ENCODE results near the gene SPSB4. TPM values are rescaled to one million over a fixed set of nuclear protein-coding genes. Genes with fewer than 3 reads are reported as not detected.
"Not testable (repeated sequence)": the region's sequence is repeated elsewhere in the genome, so short reads cannot be mapped to it uniquely, and the experiment has no call there.

SPSB4 gene
- 45.1 and 52.1 TPM in 2 replicates for polyA plus RNA-seq (2014; cell fraction: cytosol; rRNA removed)
- polyA plus RNA-seq (2014; cell fraction: nucleus; rRNA removed): 26.7 and 31.5 TPM in 2 replicates

- peak; percentile 91 for DNase-seq (ENCODE audit: low spot score)
Measured at GRCh38 chr3:141050576-141051442, at the start of gene SPSB4. TSS of gene SPSB4 (plus strand) at chr3:141051347. CDS start at chr3:141066105, 14,758 bp downstream.

DNA sequence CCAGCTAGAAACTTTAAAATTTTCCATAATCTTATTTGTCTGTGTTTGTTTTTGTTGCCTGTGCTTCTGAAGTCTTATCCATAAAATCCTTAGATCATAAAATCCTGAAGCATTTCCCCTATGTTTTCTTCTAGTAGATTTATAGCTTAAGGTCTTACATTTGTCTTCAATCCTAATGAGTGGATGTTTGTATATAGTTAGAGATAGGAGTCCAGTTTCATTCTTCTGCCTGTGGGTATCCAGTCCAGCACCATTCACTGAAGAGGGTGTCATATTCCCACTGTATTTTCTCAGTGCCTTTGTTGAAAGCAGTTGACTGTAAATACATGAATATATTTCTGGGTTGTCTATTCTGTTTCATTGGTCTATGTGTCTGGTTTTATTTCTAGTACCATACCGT, 44.8 kb upstream of the SPSB4 start:
- DNase-seq (ENCODE audit: low spot score): no peak

GRCh38 chr3:141009496-141009895, 41.7 kb upstream of the SPSB4 start:
- DNase-seq (ENCODE audit: low spot score): no peak

- DNase-seq (ENCODE audit: low spot score): peak; percentile 80
Measured at GRCh38 chr3:141011232-141011996, 39.7 kb upstream of the SPSB4 start.

DNA sequence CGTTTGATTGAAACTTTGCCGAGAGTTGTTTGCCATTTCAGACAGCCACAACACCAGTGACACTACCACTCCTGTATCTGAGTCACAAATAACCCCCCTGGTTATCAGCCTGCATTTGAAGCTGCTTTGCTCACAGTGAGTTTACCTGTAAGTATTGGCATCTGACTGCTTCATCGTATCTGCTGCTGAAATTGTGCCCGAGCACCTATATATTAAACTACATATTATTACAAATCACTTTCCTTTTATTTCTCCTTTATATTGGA, 39.2 kb upstream of the SPSB4 start:
- DNase-seq (ENCODE audit: low spot score): no peak

- no peak for DNase-seq (ENCODE audit: low spot score)
Measured at GRCh38 chr3:141012571-141012970, 38.6 kb upstream of the SPSB4 start.

- no peak for DNase-seq (ENCODE audit: low spot score)
Measured at GRCh38 chr3:141015481-141015880, 35.7 kb upstream of the SPSB4 start.

- DNase-seq (ENCODE audit: low spot score): not testable (repeated sequence)
Measured at GRCh38 chr3:141017366-141018322, 33.5 kb upstream of the SPSB4 start.

GRCh38 chr3:141019244-141019643, 31.9 kb upstream of the SPSB4 start:
- no peak for DNase-seq (ENCODE audit: low spot score)

- no peak for DNase-seq (ENCODE audit: low spot score)
Measured at GRCh38 chr3:141020143-141020830, 30.9 kb upstream of the SPSB4 start.

DNA sequence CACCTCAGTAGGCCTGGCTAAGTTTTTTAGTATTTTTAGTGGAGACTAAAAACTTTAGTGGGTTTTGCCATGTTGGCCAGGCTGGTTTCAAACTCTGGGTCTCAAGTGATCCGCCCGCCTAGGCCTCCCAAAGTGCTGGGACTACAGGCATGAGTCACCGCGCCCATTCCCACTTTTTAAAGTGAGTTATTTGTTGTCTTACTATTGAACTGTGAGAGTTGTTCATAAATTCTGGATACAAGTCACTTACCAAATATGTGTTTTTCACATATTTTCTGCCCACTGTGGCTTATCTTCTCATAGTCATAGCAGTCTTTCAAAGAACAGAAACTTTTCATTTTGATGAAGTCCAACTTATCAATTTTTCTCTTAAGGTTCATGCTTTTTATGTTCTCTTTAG, 29.9 kb upstream of the SPSB4 start:
- DNase-seq (ENCODE audit: low spot score): no peak

- no peak for DNase-seq (ENCODE audit: low spot score)
Measured at GRCh38 chr3:141030296-141030695, 20.9 kb upstream of the SPSB4 start.

DNA sequence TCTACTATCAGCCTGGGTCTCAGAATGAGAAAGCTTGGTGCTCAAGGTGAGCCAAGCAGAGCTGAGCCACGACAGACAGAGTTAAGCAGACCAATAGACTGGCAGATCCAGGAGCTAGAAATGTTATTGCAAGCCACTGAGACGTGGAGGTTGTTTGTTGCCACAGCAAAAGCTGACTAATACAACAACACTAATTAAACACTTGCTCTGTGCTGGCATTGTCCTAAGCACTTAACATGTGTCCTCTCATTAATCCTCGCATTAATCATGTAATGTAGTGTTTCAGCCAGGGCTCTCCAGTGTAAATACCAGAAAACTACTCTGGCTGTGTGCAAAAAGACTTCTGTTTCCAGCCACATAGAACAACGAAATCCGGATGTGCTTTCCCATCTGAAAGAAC, 11.6 kb upstream of the SPSB4 start:
- no peak for DNase-seq (ENCODE audit: low spot score)

DNA sequence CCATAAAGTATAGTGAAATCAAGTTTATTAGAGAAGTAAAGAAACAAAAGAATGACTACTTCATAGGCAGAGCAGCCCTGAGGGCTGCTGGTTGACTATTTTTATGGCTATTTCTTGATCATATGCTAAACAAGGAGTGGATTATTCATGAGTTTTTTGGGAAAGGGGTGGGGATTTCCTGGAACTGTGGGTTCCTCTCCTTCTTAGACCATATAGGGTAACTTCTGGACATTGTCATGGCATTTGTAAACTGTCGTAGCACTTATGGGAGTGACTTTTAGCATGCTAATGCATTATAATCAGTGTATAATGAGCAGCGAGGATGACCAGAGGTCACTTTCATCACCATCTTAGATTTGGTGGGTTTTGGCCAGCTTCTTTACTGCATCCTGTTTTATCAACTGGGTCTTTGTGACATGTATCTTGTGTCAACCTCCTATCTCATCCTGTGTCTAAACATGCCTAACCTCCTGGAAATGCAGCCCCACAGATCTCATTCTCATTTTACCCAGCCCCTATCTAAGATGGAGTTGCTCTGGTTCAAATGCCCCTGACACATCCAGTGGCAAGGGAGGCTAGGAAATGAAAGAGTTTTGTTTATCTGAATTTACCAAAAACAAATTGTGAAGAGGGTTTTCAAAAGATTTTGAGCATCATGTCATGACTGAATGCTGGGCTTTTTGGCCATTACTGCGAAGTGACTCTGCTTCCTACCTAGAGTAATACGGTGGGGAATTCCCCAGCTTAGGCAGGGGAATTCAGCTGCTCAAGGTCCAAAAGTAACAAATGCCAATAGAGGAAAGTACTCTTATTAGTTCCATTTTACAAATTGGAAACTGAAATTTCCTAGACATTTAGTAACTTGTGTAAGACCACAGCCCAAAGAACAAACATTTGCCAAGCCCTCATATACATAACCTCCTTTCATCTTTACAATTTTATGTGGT, 6.2 kb upstream of the SPSB4 start:
- no peak for DNase-seq (ENCODE audit: low spot score)

DNA sequence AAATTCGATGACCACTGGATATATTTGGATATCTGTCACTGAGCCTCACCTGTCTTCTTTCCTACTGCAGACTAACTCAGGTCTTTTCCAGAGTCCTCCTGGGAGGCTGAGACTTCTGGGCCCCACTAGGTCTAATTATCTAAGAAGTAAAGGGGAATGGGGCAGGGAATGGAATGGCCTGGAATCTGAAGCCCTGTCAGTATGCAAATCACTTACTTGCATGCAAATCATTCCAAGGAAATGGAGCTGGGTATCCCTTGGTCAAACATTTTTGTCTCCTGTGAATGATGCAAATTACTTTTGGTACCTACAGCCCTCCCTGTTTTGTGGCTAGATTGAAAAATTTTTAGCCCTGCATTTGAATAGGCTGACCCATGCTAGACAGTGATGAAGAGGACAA, 5.3 kb upstream of the SPSB4 start:
- DNase-seq (ENCODE audit: low spot score): no peak

- DNase-seq (ENCODE audit: low spot score): no peak
Measured at GRCh38 chr3:141047168-141047567, 4.0 kb upstream of the SPSB4 start.

DNA sequence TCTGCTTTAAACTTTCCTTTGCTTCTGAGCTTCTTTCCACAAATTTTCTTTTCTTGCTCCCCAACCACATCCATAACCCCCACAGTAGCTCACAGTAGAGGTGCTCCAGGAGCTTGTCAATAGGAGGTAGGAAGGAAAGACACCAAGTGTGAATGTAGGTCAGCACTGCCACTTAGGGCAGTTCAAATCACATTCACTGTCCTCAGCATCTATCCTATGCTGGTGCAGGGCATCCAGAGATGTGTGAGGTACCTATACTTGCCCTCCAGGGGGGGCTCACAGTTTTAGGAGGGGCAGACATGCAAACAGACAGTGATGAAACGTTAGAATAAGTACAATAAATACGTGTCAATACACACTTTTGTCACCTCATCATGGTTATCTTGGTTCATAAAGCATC, 1.5 kb upstream of the SPSB4 start:
- DNase-seq (ENCODE audit: low spot score): peak; percentile 58

- DNase-seq (ENCODE audit: low spot score): peak; percentile 77
Measured at GRCh38 chr3:141051443-141052200, 475 bp downstream of the SPSB4 start.

All from SK-N-DZ (cell line).